ENCODE data around the gene TMEM244.

The TMEM244 gene

DNA sequence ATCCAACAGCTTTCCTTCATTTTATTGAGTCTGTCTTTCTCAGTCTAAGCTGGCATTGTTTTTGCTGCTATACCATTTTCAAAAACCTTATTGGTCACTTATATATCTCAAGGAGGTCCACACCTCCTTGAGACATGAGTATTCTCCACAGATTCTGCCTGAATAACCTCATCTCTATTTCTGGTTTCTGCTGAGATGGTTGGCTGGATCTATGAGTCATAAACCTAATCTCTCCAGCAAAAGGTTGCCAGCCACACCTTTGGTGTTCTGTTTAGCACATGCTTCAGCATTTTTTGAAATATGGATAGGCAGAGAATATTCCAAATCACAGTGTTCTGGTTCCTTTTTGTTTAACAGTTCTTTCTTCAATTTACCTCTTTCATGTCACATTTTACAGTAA, 40.8 kb upstream of the TMEM244 start:
- H3K4me3 ChIP-seq (ENCODE audit: low read depth, low read length) = no peak overlapping the region
- TF ChIP-seq, protein P1, sequence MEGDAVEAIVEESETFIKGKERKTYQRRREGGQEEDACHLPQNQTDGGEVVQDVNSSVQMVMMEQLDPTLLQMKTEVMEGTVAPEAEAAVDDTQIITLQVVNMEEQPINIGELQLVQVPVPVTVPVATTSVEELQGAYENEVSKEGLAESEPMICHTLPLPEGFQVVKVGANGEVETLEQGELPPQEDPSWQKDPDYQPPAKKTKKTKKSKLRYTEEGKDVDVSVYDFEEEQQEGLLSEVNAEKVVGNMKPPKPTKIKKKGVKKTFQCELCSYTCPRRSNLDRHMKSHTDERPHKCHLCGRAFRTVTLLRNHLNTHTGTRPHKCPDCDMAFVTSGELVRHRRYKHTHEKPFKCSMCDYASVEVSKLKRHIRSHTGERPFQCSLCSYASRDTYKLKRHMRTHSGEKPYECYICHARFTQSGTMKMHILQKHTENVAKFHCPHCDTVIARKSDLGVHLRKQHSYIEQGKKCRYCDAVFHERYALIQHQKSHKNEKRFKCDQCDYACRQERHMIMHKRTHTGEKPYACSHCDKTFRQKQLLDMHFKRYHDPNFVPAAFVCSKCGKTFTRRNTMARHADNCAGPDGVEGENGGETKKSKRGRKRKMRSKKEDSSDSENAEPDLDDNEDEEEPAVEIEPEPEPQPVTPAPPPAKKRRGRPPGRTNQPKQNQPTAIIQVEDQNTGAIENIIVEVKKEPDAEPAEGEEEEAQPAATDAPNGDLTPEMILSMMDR (IDR thresholded peaks at IDR 0.05; ENCODE audit: borderline replicate concordance, insufficient read depth, low read depth, low read length) = no peak

DNA sequence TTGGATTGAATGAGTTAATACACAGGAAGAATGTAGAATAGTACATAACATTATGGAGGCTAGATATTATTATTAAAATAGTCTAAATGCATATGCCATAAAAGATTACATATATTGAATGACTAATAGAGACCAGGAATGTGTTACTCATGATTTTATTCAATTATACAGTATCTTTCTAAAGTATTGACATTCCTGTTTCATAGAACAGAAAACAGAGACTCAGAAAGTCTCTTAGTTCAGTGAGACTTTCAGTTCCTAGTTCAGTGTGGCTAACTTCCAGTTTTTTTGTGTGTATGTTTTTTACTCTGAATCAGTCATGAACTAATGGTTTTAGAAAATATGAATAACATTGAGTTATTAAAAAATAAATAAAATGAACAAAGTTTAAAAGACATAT, 34.6 kb upstream of the TMEM244 start:
- TF ChIP-seq, protein P1 (IDR thresholded peaks at IDR 0.05; ENCODE audit: borderline replicate concordance, insufficient read depth, low read depth, low read length) = no peak
- H3K4me3 ChIP-seq (ENCODE audit: low read depth, low read length) = no peak overlapping the region

DNA sequence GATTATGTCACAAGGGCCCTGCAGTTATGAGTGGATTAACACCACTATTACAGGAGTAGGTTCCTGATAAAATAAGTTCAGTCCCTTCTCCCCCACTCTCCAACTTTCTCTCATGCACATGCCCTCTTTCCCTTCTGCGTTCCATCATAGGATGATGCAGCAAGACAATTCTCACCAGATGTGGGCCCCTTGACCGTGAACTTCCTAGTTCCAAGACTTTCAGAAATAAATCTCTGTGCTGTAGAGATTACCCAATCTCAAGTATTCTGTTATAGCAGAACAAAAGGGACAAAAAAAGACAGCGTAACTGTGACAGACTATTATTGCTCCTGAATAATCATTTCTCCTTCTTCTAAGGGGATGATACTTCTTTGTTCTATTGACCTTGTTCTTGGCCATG, 33.8 kb upstream of the TMEM244 start:
- H3K4me3 ChIP-seq (ENCODE audit: low read depth, low read length) = no peak overlapping the region
- TF ChIP-seq, protein P1 (IDR thresholded peaks at IDR 0.05; ENCODE audit: borderline replicate concordance, insufficient read depth, low read depth, low read length) = no peak

DNA sequence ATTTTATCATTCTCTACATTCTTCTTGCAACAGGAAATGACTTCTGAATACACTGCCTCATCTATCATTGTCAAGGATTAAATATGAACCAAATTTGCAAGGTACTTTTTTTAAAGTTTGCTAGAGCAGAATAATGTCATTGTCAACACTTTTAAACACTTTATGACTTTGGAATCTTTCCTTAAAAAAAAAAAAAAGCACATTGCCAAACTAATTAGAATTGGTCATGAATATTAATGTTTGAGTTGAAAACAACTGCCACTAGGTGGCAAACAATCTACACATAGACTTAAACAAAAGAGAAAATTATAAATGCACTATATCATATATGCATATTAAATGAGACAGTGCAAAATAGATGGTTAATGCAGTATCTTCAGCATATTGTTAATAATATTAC, 32.5 kb upstream of the TMEM244 start:
- H3K4me3 ChIP-seq (ENCODE audit: low read depth, low read length) = no peak overlapping the region
- TF ChIP-seq, protein P1 (IDR thresholded peaks at IDR 0.05; ENCODE audit: borderline replicate concordance, insufficient read depth, low read depth, low read length) = no peak

DNA sequence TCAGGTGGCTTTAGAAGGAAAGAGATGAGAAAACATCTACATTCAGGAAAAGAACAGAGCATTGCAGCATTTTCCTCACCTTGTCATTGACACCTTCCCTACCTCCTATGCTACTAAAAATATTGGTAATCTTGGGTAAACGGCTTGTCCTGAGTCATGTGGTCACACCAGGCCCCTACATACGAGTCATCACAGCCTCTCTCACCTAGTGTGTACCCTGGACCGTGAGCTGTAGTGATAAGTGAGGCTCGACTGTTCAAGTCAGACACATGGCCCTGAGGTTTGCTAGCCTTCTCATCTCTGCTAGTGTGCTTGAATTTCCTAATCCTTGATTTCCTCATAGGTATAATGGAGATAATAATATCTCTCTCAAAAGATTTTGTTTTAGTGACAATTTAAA, 29.6 kb upstream of the TMEM244 start:
- TF ChIP-seq, protein P1 (IDR thresholded peaks at IDR 0.05; ENCODE audit: borderline replicate concordance, insufficient read depth, low read depth, low read length) = no peak
- H3K4me3 ChIP-seq (ENCODE audit: low read depth, low read length) = no peak overlapping the region

DNA sequence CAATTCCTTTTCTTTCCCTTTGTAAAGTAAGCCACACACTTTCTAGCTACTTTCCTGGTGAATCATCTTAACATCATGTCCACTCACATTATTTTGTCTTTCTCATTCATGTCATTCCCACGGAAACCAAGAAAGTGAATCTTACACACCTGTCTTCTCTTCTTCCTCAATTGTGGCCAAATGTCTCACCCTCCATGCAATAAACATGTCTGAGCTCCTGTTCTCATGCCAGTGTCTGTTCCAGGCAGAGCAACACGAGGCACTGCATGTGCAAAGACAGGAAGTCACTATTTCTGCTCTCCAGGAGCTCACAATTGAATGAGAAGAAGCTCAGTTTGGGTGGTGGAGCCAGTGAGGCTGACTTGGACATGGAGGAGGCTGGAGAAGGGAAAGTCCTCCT, 29.0 kb upstream of the TMEM244 start:
- no peak overlapping the region for H3K4me3 ChIP-seq (ENCODE audit: low read depth, low read length)
- TF ChIP-seq, protein P1 (IDR thresholded peaks at IDR 0.05; ENCODE audit: borderline replicate concordance, insufficient read depth, low read depth, low read length) = no peak

DNA sequence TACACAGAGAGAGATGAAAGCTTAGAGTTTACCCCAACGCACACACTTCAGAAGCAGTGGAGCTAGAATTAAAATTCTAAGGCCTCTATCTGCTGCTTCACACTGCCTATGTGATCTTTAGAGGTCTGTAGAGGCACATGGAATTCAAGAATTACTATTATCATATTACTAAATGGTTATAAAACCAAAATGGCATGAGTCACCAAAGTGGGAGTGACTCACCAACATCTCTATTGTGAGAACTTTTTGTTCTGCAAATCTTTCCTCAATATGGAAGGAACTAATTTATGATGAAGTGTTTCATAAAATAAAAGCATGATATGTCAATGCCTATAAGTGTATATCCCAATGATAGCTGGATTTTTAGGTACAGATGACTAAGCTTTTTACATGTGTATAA, 28.5 kb upstream of the TMEM244 start:
- TF ChIP-seq, protein P1 (IDR thresholded peaks at IDR 0.05; ENCODE audit: borderline replicate concordance, insufficient read depth, low read depth, low read length) = no peak
- no peak overlapping the region for H3K4me3 ChIP-seq (ENCODE audit: low read depth, low read length)
